Aorta (tissue), 5 donors: ENCODE measurements around the gene KCNK3. TPM values are rescaled to one million over a fixed set of nuclear protein-coding genes. Genes with fewer than 3 reads are reported as not detected.
"Not testable (repeated sequence)": the region's sequence is repeated elsewhere in the genome, so short reads cannot be mapped to it uniquely, and the experiment has no call there.

ENCODE experiments used
- ATAC-seq: fragments of 200-7000 bp; cut with Tn5 transposase; one replicate; pipeline ENCODE4 v1.9.1; 2022; ENCODE audit warnings: moderate library complexity; ENCODE audit not compliant: low FRiP score
- DNase-seq, 2 donors: peaks; one replicate each; pipeline ENCODE4 v3.0.0-alpha.2; 2020
- H3K27ac ChIP-seq, 2 donors: one replicate each; pipeline ENCODE4 v1.5.1; 2013; ENCODE audit warnings: low read length in 2 of 2, mild to moderate bottlenecking in 2 of 2, moderate library complexity in 2 of 2, control low read depth in 1 of 2, inconsistent platforms in 1 of 2, low read depth in 1 of 2
- H3K27me3 ChIP-seq, 2 donors: one replicate each; pipeline ENCODE4 v1.6.1; 2013; ENCODE audit warnings: control low read depth in 1 of 2, low read length in 1 of 2, mild to moderate bottlenecking in 1 of 2, moderate library complexity in 1 of 2; ENCODE audit not compliant: insufficient read depth in 2 of 2, control insufficient read depth in 1 of 2
- H3K36me3 ChIP-seq, 2 donors: one replicate each; pipeline ENCODE4 v1.6.1; 2013; ENCODE audit warnings: control low read depth in 1 of 2, low read length in 1 of 2, mild to moderate bottlenecking in 1 of 2; ENCODE audit not compliant: insufficient read depth in 2 of 2, control insufficient read depth in 1 of 2
- H3K4me1 ChIP-seq, 2 donors: one replicate each; pipeline ENCODE4 v1.6.1; 2013; ENCODE audit warnings: low read length in 2 of 2, control low read depth in 1 of 2, mild to moderate bottlenecking in 1 of 2, moderate library complexity in 1 of 2; ENCODE audit not compliant: insufficient read depth in 2 of 2, control insufficient read depth in 1 of 2
- H3K4me3 ChIP-seq, 2 donors: one replicate each; pipeline ENCODE4 v1.5.1; 2013; ENCODE audit warnings: low read length in 2 of 2, control low read depth in 1 of 2, mild to moderate bottlenecking in 1 of 2
- H3K9me3 ChIP-seq: one replicate; pipeline ENCODE4 v1.6.1; 2013; ENCODE audit warnings: mild to moderate bottlenecking, low read length; ENCODE audit not compliant: control insufficient read depth
- WGBS, 2 donors: extraction: QIAGEN DNeasy Blood & Tissue Kit; methylation state at CpG; one replicate each; pipeline ENCODE4 v1.1.7; 2013; 5-methylcytosine and 5-hydroxymethylcytosine counted together
- intact Hi-C, 2 donors: fragments of 100-400 bp; cut with DNase I; formaldehyde crosslinking; loops; one replicate each; pipeline versions ENCODE4 v1.14.2 to v1.15.0; 2022
- polyA plus RNA-seq, 2 donors: library from polyadenylated mRNA; stranded (reverse); fragments of 200-250 nt; gene quantifications; one replicate each; pipeline ENCODE4 v1.2.3, GENCODE V29; 2013
- total RNA-seq, 2 donors: library from RNA; stranded (reverse); fragmentation: NEBNext Ultra II Directional; extraction: Animal tissue kit (Norgen Biotek cat#: 25700); gene quantifications; one replicate each; pipeline ENCODE4 v1.2.1, GENCODE V29; 2021
- donor health status: healthy with polysubstance abuse.
- donor health status: Bipolar disorder and iron deficiency.
- donor health status: DM: no; HTN: no; CAD: no.
- donor health status: DM: no; HTN: no; CAD: no.
- donor health status: DM: yes; HTN: yes; CAD: no.

The KCNK3 gene
- total and polyA plus RNA-seq, 4 donors: 0.63 to 14.7 (median 7.6) TPM

GRCh38 chr2:26743852-26744251 is 51.3 kb downstream of the KCNK3 start:
- intact Hi-C loops: no loop called here
- ATAC-seq: no peak
- no peaks in the 10 kb centered on the region for H3K27me3 ChIP-seq
- no peak overlapping the region for H3K27ac ChIP-seq
- H3K36me3 ChIP-seq: no peaks in the 10 kb centered on the region
- no peak overlapping the region for H3K4me3 ChIP-seq
- no peak for DNase-seq
- 92 to 95% methylated on average over 3 of the region's 3 CpGs for WGBS, 2 donors
- no peaks in the 10 kb centered on the region for H3K4me1 ChIP-seq
- no peaks in the 10 kb centered on the region for H3K9me3 ChIP-seq

DNA sequence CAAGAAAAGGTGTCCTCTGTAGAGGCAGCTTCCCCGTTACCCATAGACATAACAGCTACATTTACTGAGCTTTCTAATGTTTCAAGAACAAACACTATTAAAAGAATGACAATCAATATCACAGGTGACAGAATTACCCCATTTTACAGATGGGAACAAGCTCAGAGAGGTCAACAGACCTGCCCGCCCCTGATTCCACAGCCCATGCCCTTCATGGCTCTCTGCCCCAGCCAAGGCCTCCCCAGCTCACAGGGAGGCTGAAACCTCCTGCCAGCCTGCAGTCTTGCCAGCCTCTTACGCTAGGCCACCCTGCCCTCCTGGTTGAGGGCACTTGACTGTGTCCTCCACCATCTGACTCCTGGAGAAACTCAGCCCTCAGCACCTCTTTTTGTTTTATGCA is 52.4 kb downstream of the KCNK3 start:
- DNase-seq (no peak), ATAC-seq (no peak)
- Histone ChIP-seq H3K27me3 (no peaks in the 10 kb centered on the region), H3K27ac (no peak overlapping the region), H3K4me1 (no peaks in the 10 kb centered on the region), H3K4me3 (no peak overlapping the region), H3K36me3 (no peaks in the 10 kb centered on the region), H3K9me3 (no peaks in the 10 kb centered on the region)
- 83 to 89% methylated on average over 3 of the region's 3 CpGs for WGBS, 2 donors
- intact Hi-C loops: loop anchor here (1.0 kb wide), 1 partner anchor 139 kb away; no protein-coding TSS in a partner anchor

- ATAC-seq (peak; percentile 86), DNase-seq (peak; percentile 90 to 95)
- Histone ChIP-seq H3K4me1 (no peaks in the 10 kb centered on the region), H3K27me3 (no peaks in the 10 kb centered on the region), H3K9me3 (no peaks in the 10 kb centered on the region), H3K36me3 (no peaks in the 10 kb centered on the region), H3K27ac (no peak overlapping the region), H3K4me3 (no peak overlapping the region)
- WGBS, 2 donors: 16 to 17% methylated on average over 9 of the region's 9 CpGs
- intact Hi-C loops: loop anchor here (1.0 kb wide), 1 partner anchor 139 kb away; no protein-coding TSS in a partner anchor
Measured at GRCh38 chr2:26745609-26746327, 53.2 kb downstream of the KCNK3 start.

DNA sequence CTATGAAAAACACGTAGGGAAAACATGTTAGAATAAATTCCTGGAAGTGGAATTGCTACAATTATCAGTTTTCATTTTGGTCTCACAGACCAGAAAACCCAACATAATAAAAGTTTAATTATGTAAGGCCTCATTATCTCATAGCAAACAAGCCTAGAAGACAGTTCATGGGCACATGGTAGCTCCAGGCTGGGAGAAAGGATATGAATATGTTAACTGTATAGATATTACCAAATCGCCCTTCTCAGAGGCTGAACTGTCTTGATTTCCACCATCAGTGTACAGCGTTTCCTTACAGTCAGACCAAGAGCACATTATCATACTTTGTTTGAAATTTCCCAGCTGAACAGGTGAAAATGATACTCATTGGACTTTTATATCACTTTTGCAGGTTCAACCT is 54.4 kb downstream of the KCNK3 start:
- Histone ChIP-seq H3K27ac (no peak overlapping the region), H3K36me3 (no peaks in the 10 kb centered on the region), H3K9me3 (no peaks in the 10 kb centered on the region), H3K27me3 (no peaks in the 10 kb centered on the region), H3K4me3 (no peak overlapping the region), H3K4me1 (no peaks in the 10 kb centered on the region)
- DNase-seq (no peak), ATAC-seq (no peak)
- 81 to 89% methylated on average over 3 of the region's 3 CpGs for WGBS, 2 donors
- intact Hi-C loops: no loop called here

GRCh38 chr2:26749787-26750420 is 57.4 kb downstream of the KCNK3 start:
- H3K27me3 ChIP-seq, intact Hi-C loops, ATAC-seq, H3K4me1 ChIP-seq, H3K36me3 ChIP-seq, H3K4me3 ChIP-seq, DNase-seq, H3K9me3 ChIP-seq, H3K27ac ChIP-seq: not testable (repeated sequence)
- 74 to 79% methylated on average over 8 of the region's 8 CpGs for WGBS, 2 donors

DNA sequence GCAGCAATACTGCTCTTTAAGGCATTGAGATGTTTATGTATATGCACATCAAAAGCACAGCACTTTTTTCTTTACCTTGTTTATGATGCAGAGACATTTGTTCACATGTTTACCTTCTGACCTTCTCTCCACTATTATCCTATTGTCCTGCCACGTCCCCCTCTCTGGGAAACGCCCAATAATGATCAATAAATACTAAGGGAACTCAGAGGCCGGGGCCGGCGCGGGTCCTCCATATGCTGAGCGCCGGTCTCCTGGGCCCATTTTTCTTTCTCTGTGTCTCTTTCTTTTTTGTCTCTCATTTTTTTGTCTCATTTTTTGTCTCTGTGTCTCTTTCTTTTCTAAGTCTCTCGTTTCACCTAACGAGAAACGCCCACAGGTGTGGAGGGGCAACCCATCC is 57.9 kb downstream of the KCNK3 start:
- H3K4me1 ChIP-seq, H3K4me3 ChIP-seq, H3K27me3 ChIP-seq, H3K27ac ChIP-seq, intact Hi-C loops, H3K9me3 ChIP-seq, H3K36me3 ChIP-seq, DNase-seq, ATAC-seq: not testable (repeated sequence)
- WGBS, 2 donors: 87 to 88% methylated on average over 11 of the region's 11 CpGs

- DNase-seq (no peak), ATAC-seq (no peak)
- 81 to 84% methylated on average over 3 of the region's 3 CpGs for WGBS, 2 donors
- Histone ChIP-seq H3K4me1 (no peaks in the 10 kb centered on the region), H3K9me3 (no peaks in the 10 kb centered on the region), H3K36me3 (no peaks in the 10 kb centered on the region), H3K27me3 (no peaks in the 10 kb centered on the region), H3K27ac (no peak overlapping the region), H3K4me3 (no peak overlapping the region)
- intact Hi-C loops: no loop called here
Measured at GRCh38 chr2:26752656-26753055, 60.1 kb downstream of the KCNK3 start.

GRCh38 chr2:26754539-26754938 is 62.0 kb downstream of the KCNK3 start:
- H3K27me3 ChIP-seq: no peaks in the 10 kb centered on the region
- H3K4me3 ChIP-seq: no peak overlapping the region
- DNase-seq (no peak), ATAC-seq (no peak)
- WGBS, 2 donors: 94 to 96% methylated on average over 4 of the region's 4 CpGs
- H3K27ac ChIP-seq: no peak overlapping the region
- H3K9me3 ChIP-seq: no peaks in the 10 kb centered on the region
- H3K4me1 ChIP-seq: no peaks in the 10 kb centered on the region
- intact Hi-C loops: no loop called here
- no peaks in the 10 kb centered on the region for H3K36me3 ChIP-seq
